Measurements from ENCODE around the gene LNX2.

DNA sequence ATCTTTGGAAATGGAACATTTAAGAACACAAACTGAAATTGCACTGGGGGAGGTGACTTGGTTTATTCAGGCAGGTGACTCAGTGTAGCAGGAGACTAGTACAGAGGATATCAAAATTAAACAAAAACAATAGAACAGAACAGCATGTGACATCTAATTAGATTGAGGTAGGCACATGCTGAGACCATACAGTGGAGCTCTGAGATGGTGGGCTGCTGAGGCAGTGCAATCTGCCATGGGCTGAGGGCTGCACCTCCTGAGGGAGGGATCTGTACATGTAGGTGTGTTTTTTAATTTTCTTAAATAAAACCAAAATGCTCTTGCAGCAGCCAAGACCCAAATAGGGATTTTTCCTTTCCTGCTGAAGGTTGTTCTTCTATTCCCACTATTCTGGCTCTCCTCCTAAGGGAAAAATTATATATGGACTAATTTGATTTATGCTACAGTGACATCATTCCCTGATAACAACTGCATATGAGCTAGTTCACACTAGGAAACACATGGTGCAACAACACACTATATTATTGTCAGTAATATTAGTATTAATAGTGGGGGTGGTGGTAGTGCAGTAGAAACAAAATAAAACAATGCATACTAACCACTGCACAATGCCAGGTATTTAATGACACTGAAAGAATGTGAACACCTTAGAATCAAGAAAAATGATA lies 48.0 kb downstream of the LNX2 start:
- TF ChIP-seq CTCF (IDR thresholded peaks at IDR 0.05) (no peak), POLR2A (IDR thresholded peaks at IDR 0.05; ENCODE audit: low read depth) (no peak), EP300 (IDR thresholded peaks at IDR 0.05) (no peak), POLR2AphosphoS5 (IDR thresholded peaks at IDR 0.05) (no peak)
